GM12892 (cell line): ENCODE measurements around the gene PRKAG2.

Source experiments
- POLR2A ChIP-seq: IDR thresholded peaks from 2 replicates; pipeline ENCODE4 v1.6.1; 2011; ENCODE audit warnings: low read depth, low read length, control low read depth
- POLR2AphosphoS5 ChIP-seq: IDR thresholded peaks from 2 replicates; pipeline ENCODE4 v1.6.1; 2011; ENCODE audit warnings: low read depth, low read length, control low read depth

GRCh38 chr7:151625606-151626005 lies 251.3 kb downstream of the PRKAG2 start:
- TF ChIP-seq POLR2AphosphoS5: no peak
- TF ChIP-seq POLR2A: no peak
